Fibroblast of skin of left biceps (primary cell): ENCODE data around the gene NMNAT1.
"Not testable (repeated sequence)": the region's sequence is repeated elsewhere in the genome, so short reads cannot be mapped to it uniquely, and the experiment has no call there.

Source experiments
- DNase-seq, 2 experiments: peaks; one replicate each; pipeline ENCODE4 v3.0.0-alpha.2; 2013; ENCODE audit warnings: low read depth in 2 of 2

Gene NMNAT1

GRCh38 chr1:9920606-9921005 is 22.7 kb upstream of the NMNAT1 start:
- no peak for DNase-seq

- no peak for DNase-seq
These were observed 20.9 kb upstream of the NMNAT1 start for GRCh38 chr1:9922342-9922741.

- no peak for DNase-seq
These were observed 16.0 kb upstream of the NMNAT1 start for GRCh38 chr1:9927259-9927658.

- DNase-seq = no peak
These were observed 13.6 kb upstream of the NMNAT1 start for GRCh38 chr1:9929431-9930385.

GRCh38 chr1:9942399-9942938 is 806 bp upstream of the NMNAT1 start:
- DNase-seq = peak; percentile 5 to 25

- DNase-seq = no peak
These were observed 3.0 kb downstream of the NMNAT1 start for GRCh38 chr1:9946315-9946714.

- no peak for DNase-seq
These were observed 14.5 kb downstream of the NMNAT1 start for GRCh38 chr1:9957726-9958125.

GRCh38 chr1:9960011-9960410 is 16.7 kb downstream of the NMNAT1 start:
- DNase-seq = no peak

- no peak for DNase-seq
These were observed 17.7 kb downstream of the NMNAT1 start for GRCh38 chr1:9960706-9961562.

GRCh38 chr1:9984253-9984652 is 41.0 kb downstream of the NMNAT1 start:
- DNase-seq = no peak

- no peak for DNase-seq
These were observed 41.7 kb downstream of the NMNAT1 start for GRCh38 chr1:9985001-9985400.

- no peak for DNase-seq
These were observed 46.5 kb downstream of the NMNAT1 start for GRCh38 chr1:9989773-9990172.

GRCh38 chr1:9990944-9991343 is 47.7 kb downstream of the NMNAT1 start:
- no peak for DNase-seq

GRCh38 chr1:9992910-9993309 is 49.6 kb downstream of the NMNAT1 start:
- no peak for DNase-seq

GRCh38 chr1:9993561-9994075 is 50.3 kb downstream of the NMNAT1 start:
- DNase-seq = no peak

GRCh38 chr1:9996624-9997582 is 53.6 kb downstream of the NMNAT1 start, which contains the start of gene RBP7:
Gene RBP7 (plus strand): TSS chr1:9997228. CDS start chr1:9997259, 31 bp downstream.
- DNase-seq = no peak

GRCh38 chr1:10001016-10001665 is 57.9 kb downstream of the NMNAT1 start:
- DNase-seq = no peak

- DNase-seq = not testable (repeated sequence)
These were observed 62.0 kb downstream of the NMNAT1 start for GRCh38 chr1:10005248-10005647.

- DNase-seq = no peak
These were observed 63.9 kb downstream of the NMNAT1 start for GRCh38 chr1:10007169-10007568.

- DNase-seq = no peak
These were observed 70.7 kb downstream of the NMNAT1 start for GRCh38 chr1:10014016-10014415.
